AG09319 (cell line): ENCODE data around the gene IGFBP5.

ENCODE experiments used
- DNase-seq: peaks from one replicate; pipeline ENCODE4 v3.0.0-alpha.2; 2010; ENCODE audit warnings: low read depth; ENCODE audit errors: extremely low read depth
- CTCF ChIP-seq: IDR thresholded peaks from 2 replicates; pipeline ENCODE4 v1.5.1; 2011; ENCODE audit warnings: low read depth, mild to moderate bottlenecking, inconsistent platforms, low read length, moderate library complexity

Gene IGFBP5

DNA sequence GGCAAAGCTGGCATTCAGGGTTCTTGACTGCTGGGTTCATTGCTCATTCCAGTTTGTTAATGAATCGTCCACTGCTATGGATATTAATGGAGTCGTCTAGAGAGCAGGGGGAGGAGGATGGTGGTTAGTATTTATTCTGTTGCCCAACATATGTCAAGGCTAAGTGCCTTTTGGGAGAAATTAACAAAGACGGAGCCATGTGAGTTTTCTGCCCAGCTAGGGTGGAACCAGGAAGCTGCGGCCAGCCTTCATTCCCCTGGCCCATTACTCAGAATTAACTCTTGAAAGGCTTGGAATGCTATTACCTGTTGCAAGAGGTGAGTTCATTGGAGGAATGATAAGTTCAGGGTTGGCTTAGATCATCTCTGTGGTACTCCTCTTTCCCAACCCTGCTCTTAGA, 42.8 kb downstream of the IGFBP5 start:
- no peak for TF ChIP-seq CTCF
- no peak for DNase-seq

DNA sequence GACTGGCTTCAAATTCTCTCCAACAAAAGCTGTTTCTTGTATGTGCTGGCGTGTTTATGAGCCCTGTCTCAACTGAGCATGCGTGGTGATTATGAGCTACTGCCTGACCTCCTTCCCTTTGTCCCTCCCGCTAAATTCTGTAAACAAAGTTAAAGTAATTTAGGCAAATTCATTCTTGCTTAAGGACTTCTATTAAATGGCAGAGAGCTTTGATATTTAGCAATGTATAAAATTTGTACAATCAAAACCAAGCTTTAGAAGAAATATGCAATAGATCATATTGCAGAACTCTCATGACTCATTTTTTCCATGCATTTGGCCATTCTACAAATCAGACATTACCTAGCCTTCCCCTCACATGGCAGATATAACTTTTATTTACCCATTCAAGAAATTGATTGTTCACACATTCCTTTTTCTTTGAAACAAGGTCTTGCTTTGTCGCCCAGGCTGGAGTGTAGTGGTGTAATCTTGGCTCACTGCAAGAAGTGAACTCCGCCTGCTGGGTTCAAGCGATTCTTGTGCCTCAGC, 43.9 kb downstream of the IGFBP5 start:
- no peak for TF ChIP-seq CTCF
- peak; percentile 77 for DNase-seq

DNA sequence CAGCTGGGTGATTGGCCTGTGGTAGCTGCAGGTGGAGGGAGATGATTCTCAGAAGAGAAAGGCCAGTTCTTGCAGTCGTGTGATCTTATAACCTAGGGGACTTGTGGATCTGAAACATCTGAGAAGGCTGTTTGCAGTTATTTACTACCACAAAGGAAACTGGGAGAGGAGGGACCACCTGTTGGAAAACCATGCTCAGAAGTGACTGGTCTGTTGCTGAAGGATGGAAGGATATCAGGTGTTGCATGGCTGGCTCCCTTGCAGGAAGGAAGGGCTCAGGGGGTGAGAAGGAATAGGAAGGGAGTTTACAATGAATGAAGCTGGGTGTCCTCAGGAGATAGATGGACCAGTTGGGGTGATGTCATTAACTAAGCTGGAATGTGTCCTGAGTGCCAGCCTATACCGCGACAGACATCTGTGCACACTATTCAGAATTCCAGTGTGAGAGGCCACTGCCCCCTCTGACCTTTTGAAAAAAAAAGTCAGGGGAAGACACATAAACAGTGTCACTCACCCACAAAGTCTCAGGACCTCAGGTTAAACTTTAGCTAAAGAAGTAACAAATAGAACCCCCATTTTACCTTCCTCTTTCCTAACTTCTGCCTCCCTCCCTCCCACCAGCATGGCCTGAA, 44.6 kb downstream of the IGFBP5 start:
- DNase-seq = no peak
- TF ChIP-seq CTCF = no peak

GRCh38 chr2:216649574-216649973, 45.8 kb downstream of the IGFBP5 start:
- no peak for DNase-seq
- TF ChIP-seq CTCF = no peak

DNA sequence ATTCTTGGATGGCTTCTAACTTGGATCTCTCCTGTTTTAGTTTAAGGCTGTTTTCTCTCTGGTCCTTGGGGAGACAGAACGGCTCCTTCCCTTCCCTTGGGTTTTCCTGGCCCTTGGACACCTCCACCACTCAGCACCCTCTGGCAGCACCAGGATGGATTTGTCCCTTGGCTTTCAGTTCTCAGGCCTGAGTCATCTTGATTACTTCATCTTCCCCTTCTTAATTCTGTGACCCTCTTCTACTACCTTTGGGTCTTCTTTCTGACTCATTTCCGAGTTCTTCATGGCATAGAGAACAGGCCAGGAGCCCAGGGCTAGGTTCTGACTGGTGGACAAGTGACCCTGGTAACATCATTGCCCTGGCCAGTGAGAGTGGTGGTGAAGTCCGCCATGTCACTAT, 47.2 kb downstream of the IGFBP5 start:
- TF ChIP-seq CTCF = no peak
- DNase-seq = no peak

DNA sequence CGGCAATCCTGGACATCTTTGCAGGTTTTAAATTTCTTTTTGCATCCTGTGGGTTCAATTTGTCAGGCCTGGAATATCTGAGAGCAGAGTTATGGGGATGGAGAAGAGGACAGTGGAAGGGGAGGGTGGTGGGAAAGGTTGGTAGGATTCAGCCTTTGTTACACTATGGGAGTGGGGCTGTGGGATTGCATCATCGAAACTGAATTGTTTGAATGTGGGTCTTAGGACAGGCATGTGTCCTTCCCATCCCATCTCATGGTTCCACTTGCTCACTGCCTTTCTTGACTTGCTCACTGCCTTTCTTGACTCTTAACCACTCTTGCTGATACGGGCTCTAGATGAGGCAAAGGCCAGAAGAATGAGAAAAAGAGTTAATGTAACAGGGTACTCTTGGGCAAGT, 49.2 kb downstream of the IGFBP5 start:
- no peak for TF ChIP-seq CTCF
- DNase-seq = no peak

- no peak for DNase-seq
- TF ChIP-seq CTCF = no peak
Measured at GRCh38 chr2:216645636-216645950, 49.8 kb downstream of the IGFBP5 start.
